ENCODE measurements around the gene COG6. TPM values are rescaled to one million over a fixed set of nuclear protein-coding genes. Genes with fewer than 3 reads are reported as not detected.

The COG6 gene
- polyA plus RNA-seq, 1 experiment = 48.6 TPM

DNA sequence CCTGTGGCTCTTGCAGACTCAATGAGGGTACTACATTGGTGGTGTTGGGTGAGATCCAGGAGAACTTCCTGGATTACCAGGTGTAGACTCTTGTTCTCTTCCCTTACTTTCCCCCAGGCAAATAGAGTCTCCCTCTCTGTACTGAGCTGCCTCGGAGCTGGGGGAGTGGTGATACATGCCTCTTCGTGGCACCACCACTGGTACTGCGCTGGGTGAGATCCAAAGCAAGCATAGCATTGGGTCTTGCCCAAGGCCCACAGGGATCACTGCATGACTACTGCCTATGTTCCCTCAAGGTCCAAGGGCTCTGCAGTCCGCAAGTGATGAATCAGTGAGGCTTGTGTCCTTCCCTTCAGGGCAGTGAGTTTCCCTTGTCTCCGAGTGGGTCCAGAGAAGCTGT lies 81.6 kb downstream of the COG6 start:
- Histone ChIP-seq H3K27me3 (ENCODE audit: control insufficient read depth, insufficient read depth, low read length) (no peaks in the 10 kb centered on the region), H3K4me3 (ENCODE audit: low read depth, low read length) (no peak overlapping the region), H3K27ac (ENCODE audit: low read depth, low read length) (no peak overlapping the region), H3K9me3 (ENCODE audit: control insufficient read depth, insufficient read depth, low read length) (no peaks in the 10 kb centered on the region)
- CTCF ChIA-PET = no interaction called here
- TF ChIP-seq, protein P1, sequence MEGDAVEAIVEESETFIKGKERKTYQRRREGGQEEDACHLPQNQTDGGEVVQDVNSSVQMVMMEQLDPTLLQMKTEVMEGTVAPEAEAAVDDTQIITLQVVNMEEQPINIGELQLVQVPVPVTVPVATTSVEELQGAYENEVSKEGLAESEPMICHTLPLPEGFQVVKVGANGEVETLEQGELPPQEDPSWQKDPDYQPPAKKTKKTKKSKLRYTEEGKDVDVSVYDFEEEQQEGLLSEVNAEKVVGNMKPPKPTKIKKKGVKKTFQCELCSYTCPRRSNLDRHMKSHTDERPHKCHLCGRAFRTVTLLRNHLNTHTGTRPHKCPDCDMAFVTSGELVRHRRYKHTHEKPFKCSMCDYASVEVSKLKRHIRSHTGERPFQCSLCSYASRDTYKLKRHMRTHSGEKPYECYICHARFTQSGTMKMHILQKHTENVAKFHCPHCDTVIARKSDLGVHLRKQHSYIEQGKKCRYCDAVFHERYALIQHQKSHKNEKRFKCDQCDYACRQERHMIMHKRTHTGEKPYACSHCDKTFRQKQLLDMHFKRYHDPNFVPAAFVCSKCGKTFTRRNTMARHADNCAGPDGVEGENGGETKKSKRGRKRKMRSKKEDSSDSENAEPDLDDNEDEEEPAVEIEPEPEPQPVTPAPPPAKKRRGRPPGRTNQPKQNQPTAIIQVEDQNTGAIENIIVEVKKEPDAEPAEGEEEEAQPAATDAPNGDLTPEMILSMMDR (IDR thresholded peaks at IDR 0.05; ENCODE audit: low read depth, low read length) = no peak
- DNase-seq (ENCODE audit: low read depth, low spot score) = no peak
- POLR2A ChIA-PET = no interaction called here

DNA sequence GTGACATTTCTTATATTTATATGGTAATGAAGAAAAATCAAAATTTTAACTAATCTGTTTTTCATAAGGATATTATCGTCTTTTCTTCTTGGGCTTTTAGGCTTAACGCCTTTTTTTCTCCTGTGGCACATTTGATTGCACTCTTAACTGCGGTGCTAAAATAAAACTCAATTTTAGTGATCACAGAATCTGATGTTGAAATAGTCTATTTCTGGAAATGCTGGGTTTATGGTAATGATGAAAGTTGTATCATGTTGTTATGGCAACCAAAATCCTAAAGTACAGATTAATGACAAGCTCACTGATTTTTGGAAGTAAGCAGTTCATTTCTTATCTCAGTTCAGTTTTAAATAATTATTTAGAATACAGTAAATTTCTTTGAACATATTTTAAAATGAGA lies 85.3 kb downstream of the COG6 start:
- Histone ChIP-seq H3K4me3 (ENCODE audit: low read depth, low read length) (no peak overlapping the region), H3K27me3 (ENCODE audit: control insufficient read depth, insufficient read depth, low read length) (no peaks in the 10 kb centered on the region), H3K9me3 (ENCODE audit: control insufficient read depth, insufficient read depth, low read length) (no peaks in the 10 kb centered on the region), H3K27ac (ENCODE audit: low read depth, low read length) (no peak overlapping the region)
- TF ChIP-seq, protein P1 (IDR thresholded peaks at IDR 0.05; ENCODE audit: low read depth, low read length) = no peak
- CTCF ChIA-PET = no interaction called here
- POLR2A ChIA-PET = no interaction called here
- no peak for DNase-seq (ENCODE audit: low read depth, low spot score)

DNA sequence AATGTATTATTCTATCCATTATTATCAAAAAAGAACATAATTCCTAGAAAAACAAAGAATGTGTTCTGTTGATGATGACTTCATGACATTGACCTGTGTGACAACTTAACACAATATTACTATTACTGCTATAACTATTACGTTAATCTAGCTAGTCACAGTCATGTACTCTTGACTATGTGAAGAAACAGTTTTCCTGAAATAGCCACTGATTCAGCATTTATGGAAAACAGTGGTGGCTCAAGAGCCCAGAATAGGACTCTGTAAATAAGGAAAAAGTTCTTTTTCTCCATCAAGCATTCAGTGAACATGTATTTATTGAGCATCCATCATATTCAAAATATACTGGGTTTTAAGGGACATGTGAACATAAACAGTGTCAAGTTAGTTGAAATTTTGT lies 93.5 kb downstream of the COG6 start:
- CTCF ChIA-PET = no interaction called here
- TF ChIP-seq, protein P1 (IDR thresholded peaks at IDR 0.05; ENCODE audit: low read depth, low read length) = no peak
- Histone ChIP-seq H3K9me3 (ENCODE audit: control insufficient read depth, insufficient read depth, low read length) (no peaks in the 10 kb centered on the region), H3K27ac (ENCODE audit: low read depth, low read length) (no peak overlapping the region), H3K27me3 (ENCODE audit: control insufficient read depth, insufficient read depth, low read length) (no peaks in the 10 kb centered on the region), H3K4me3 (ENCODE audit: low read depth, low read length) (no peak overlapping the region)
- POLR2A ChIA-PET = no interaction called here
- no peak for DNase-seq (ENCODE audit: low read depth, low spot score)

DNA sequence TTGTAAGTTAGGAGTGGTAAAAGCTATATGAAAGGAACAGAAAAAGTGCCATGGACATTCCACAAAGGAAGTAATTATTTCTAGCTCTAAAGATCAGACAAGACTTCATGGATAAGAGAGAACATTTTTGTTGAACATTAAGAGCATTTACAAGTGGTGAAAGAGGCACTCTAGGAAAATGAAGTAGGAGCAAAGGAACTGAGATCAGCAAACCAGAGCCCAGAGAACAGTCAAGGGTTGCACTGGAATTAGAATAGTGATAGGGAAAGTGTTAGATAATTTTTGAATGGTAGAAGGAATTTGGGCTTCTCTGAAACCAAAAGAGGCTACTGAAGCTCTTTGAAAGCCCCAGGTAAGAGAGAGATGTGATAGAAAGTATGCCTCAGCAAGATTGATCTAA lies 94.1 kb downstream of the COG6 start:
- no peaks in the 10 kb centered on the region for H3K27me3 ChIP-seq (ENCODE audit: control insufficient read depth, insufficient read depth, low read length)
- H3K27ac ChIP-seq (ENCODE audit: low read depth, low read length) = no peak overlapping the region
- H3K9me3 ChIP-seq (ENCODE audit: control insufficient read depth, insufficient read depth, low read length) = no peaks in the 10 kb centered on the region
- ChIA-PET POLR2A (no interaction called here), CTCF (no interaction called here)
- H3K4me3 ChIP-seq (ENCODE audit: low read depth, low read length) = no peak overlapping the region
- DNase-seq (ENCODE audit: low read depth, low spot score) = no peak
- TF ChIP-seq, protein P1 (IDR thresholded peaks at IDR 0.05; ENCODE audit: low read depth, low read length) = no peak

DNA sequence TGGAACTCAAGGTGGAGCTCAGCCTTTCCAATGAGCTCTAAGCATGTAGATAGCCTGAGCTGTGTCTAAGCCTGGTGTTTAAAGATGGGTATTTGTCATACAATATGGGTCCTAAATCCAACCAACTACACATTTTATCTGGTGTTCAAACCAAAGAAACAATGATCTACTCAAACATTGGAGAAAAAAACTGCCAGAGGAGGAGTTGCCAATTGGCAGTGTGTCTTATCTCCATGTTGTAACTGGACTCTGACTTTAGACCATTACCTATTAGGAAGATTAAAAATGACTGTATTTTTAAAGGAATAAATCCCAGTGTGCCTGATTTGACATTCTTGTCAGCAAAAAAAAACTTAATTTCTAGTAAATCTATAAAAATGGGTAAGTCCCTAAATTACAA lies 96.3 kb downstream of the COG6 start:
- ChIA-PET CTCF (no interaction called here), POLR2A (no interaction called here)
- no peak for DNase-seq (ENCODE audit: low read depth, low spot score)

More for the DNA sequence above, 96.3 kb downstream of the COG6 start:
- Histone ChIP-seq H3K4me3 (ENCODE audit: low read depth, low read length) (no peak overlapping the region), H3K27ac (ENCODE audit: low read depth, low read length) (no peak overlapping the region), H3K27me3 (ENCODE audit: control insufficient read depth, insufficient read depth, low read length) (no peaks in the 10 kb centered on the region), H3K9me3 (ENCODE audit: control insufficient read depth, insufficient read depth, low read length) (no peaks in the 10 kb centered on the region)
- TF ChIP-seq, protein P1 (IDR thresholded peaks at IDR 0.05; ENCODE audit: low read depth, low read length) = no peak

Data from AG04450 (cell line).